GM19324 (cell line): ENCODE data around the gene SGCA.

Experiments
- ATAC-seq: cut with Tn5 transposase; IDR thresholded peaks from one replicate; pipeline ENCODE4 v1.9.1; 2021; ENCODE audit warnings: mild to moderate bottlenecking, moderate library complexity; ENCODE audit not compliant: unreplicated experiment, low FRiP score

SGCA gene

DNA sequence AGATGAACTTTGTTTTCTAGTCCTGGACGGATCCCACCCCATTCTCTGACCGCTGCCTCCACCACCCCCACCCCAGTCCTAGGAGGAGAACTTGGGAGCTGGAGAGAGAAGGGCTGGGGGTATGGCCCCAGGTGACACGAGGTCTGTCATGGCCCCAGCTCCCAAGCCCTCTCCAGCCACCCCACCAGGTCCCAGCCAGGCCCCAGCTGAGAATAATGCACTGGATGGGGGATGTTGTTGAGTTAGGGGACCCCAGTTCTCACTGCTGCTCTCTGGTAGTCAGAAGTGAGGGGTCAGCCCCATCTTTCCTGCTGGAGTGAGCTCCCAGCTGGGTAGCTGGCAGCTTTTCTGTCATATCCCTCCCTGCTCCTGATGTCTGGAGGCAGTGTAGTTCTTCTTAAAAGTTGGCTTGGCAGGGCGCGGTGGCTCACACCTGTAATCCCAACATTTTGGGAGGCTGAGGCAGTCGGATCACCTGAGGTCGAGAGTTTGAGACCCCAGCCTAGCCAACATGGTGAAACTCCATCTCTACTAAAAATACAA is 40.2 kb downstream of the SGCA start:
- no peak for ATAC-seq

DNA sequence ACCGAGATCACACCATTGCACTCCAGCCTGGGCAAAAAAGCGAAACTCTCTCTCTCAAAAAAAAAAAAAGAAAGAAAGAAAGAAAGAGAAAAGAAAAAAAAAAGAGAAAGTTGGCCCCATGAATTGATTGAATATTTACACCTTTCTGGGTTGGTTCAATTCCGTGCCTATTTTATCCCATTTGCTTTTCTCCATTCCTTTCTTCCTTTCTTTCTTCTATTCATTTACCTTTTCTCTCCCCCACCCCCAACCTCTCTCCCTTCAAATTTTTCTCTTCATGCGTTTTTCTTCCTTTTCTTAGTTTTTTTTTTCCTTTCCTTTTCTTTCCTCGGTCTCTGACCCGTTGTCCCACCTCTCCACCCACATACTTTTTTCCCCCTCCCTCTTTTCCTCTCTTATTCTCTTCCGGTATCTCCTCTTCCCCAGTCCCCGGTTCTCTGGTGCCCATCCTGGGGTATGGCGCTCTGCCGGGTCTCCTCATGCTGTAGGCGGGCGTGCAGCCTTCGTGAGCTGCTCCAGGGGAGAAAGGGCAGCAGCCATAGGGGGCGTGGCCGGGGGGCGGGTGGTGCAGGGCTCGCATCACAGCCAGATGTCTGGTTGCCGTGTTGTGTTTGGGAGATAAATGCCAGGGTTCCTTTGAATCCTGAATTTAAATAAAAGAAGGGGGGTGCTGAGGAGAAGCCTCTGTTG is 40.9 kb downstream of the SGCA start:
- no peak for ATAC-seq

DNA sequence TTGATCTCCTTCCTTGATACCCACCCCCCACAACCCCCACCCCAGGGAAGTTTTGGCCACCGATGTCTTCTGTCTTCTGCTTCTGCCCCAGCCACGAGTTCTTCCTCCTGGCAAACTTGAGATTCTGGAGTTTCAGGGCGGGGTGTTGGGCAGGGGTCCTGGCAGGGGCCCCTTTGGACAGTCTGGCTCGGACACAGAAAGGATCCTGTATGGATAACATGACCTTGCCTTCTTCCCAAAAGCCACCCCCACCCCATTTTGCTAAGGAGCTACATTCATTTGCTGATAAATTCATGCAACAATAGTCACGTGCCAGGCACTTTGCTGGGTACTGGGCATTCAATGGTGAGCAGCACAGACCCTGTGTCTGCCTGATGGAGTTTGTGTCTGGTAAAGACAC is 41.5 kb downstream of the SGCA start:
- no peak for ATAC-seq

DNA sequence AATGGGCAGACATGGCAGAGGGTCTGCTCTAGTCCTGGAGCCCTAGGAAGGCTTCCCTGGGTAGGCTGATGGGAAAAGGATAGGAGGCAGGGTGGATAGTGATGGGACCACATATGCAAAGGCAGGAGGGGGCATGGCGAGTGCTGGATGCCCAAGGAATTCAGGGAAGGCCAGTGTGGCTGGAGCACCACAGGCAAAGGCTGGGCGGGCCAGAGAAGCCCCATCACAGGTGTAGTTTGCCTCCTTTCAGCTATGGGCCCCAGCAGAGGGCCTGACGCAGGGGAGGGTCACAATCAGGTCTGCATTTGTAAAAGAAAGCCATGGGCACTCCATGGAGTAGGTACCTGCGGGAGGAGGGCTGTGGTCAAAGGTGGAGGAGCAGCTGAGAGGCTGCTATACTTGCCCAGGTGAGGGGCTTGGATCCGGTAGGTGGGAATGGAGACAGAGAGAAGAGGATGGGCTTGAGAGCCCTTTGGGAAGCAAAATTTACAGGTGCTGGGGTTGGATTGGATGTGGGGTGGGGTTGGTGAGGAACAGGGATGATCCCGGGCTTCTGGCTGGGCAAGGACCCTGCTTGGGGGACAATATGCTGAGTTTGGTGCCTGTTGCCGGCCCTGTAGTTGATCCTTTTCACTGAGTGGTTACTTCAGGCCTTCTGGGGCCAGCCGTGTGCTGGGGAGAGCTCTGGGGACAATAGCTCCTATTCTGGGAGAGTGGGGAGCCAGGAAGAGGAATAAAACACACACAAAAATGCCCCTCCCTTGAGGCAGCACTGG is 42.2 kb downstream of the SGCA start:
- no peak for ATAC-seq

DNA sequence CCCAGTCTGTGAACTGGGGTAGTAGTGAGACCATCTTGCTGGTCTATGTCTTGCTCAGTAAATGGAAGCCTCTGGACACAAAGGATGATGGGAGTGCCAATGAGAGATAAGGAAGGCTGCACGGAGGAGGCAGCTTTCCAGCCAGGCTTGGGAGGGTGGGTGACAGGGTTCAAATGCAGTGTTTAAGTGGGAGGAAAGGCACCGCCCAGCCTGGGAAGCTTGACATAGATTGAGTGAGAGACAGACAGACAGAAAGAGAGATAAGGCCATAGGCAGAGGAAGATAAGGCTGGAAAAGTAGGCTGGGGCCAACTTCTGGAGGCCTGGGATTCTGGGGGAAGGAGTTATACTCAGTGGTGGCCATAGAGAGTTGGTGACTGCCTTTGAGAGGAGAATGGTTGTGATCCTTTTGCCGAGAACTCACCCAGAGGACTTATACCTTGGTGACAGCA is 42.8 kb downstream of the SGCA start:
- no peak for ATAC-seq

DNA sequence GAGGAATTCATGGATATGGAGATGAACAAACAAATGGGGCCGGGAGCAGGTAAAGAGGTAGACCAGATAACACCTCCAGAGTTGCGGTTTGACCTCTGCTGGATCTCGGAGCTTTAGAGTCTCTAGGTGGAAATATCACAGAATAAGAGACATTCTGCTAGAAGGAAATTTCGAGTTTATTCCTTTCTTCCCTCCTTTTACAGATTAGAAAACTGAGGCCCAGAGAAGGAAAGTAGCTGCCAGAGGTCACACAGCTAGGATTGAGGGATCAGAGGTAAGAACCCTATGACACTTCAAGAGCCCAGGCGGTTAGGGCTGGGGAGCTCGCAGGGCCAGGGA is 43.3 kb downstream of the SGCA start:
- no peak for ATAC-seq

DNA sequence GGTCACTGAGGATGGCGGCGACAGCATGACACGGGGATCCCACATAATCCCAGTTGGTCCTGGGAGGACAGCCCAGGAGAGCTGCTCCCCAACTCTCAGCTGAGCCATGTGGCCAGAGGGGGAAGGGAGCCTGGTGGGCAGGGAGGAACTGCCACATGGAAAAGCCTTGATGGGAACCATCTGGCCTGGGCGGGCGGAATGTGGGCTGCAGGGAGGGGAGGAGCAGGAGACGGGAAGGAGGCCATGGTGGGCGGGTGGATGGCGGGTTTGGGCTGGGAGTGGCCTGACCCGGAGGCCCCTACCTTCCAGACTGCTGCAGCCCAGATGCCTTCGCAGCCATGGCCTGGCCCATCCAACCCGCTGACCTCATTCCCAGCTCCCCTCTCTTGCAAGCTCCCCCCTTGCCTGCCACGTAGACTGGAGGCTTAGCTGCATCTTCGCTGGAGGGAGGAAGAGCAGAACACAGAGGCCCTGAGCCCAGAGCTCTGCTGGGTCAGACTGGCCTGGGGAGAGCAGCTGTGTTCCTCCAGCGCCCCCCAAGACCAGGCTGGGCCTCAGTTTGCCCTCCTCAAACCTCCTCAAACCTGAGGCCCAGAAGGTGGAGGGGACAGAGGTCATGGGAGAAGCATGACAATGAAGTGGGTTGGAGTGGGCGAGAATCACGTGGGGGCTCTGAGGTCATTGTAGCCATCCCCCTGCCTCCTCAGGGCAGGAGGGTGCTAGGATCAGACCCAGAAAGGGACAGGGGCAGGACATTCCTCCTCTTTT is 43.9 kb downstream of the SGCA start:
- ATAC-seq, result no peak

DNA sequence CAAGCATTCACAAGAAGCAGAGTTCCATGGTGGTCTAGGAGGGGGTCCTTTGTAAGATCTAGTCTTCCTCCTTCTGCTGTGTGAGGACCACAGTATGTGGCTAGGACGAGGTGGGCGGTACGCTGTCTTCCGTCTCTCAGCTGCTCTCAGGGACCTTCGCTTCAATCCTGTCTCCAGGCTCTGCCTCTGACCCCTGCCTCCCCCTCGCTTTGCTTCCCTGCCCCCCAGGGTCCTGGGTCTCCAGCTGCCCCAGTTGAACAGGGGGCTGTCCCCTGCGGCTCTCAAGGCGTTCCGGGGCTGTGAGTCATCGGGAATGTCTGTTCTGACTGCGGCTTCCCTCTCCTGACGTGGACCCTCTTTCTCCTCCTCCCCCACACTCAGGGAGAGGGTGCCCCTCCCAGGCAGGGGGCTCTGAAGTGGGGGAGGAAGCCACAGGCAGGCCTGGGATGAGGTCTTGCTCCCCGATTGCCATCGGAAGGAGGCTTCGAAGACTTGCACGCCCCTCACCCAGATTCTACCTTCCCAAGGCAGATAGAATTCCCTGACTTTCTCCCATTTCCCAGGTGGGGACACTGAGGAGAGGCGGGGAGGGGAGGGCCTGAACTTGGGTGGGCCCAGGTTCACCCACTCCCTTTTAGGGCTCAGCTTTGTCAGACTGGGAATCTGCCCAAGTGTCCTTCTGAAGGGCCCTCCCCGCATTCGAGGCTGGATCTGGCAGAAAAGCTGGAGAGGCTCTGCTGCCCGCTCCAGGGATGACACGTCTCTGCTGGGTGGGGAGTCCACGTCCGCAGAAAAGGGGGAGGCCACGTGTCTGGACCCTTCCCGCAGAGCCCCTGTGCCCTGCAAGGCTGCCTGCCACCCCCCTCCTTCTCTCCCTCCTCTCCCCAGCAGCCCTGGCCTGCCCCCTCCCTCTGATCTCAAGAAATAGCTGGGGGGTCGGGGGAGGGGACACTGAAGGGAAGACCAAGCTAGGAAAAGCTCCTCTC is 44.7 kb downstream of the SGCA start:
- no peak for ATAC-seq

DNA sequence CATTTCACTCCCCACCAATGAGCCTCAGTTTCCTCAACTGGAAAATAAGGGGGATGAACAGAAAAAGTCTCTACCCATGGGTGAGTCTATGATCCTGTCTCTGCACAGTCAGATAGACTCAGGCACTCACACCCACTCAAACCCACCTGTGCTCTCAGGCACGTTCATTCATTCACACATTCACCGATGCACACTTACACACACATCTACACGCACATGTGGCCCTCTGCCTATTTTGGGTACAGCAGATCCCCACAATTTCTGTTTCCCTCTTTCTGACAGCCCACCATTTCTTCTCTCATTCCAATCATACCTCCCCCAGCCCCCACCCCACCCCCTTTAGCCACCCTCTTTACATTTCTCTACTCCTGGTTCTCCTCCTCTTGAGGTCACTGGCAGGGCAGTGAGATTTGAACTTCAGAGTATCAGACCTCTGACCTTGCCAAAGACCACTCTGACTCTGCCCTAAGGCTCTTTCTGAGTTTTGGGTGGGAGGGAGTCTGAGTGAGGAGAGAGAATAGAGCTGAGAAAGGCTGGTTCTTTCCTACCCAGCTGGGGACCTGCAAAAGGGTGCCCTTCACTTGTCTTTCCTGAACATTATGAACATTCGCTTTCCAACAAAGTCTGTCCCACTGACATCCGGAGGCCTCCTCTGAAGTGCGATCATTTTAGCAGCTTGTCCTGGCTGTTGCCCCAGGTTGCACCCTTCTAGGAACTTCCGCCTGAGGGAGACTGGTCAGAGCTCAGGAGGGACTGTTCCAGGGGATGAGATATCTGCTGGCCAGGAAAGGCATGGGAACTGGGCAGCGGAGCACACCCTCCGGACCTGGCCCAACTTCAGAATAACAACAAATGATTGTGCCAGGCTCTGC is 45.7 kb downstream of the SGCA start:
- ATAC-seq, result no peak

DNA sequence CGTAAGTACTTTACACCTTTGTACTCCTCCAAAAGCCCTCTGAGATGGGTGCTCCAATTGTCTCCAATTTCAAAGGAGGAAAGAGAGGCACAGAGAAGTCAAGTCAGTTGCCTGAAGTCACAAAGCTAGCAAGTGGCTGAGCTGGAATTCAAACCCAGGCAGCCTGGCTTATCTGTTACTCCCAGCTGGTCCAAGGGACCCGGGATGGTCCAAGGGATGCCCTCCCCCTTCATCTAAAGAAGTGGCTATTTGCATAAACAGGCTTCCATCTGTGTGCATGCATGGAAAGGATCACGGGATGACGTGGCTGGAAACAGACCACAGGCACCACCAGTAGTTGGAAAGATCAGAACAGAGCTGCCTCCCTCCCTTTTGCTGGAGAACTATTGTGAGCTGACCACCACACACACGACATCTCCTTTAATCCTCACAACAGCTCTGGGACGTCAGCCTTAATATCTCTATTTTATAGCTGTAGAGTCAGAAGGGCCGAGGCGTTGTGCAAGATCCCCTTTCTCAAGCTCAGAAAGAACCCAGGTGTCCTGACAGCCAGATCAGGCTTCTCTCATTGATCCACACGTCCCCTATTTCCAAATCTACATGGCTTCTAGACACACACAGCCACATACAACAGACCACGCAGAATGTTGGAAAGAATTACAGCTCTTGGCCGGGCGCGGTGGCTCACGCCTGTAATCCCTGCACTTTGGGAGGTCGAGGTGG is 46.5 kb downstream of the SGCA start:
- no peak for ATAC-seq

DNA sequence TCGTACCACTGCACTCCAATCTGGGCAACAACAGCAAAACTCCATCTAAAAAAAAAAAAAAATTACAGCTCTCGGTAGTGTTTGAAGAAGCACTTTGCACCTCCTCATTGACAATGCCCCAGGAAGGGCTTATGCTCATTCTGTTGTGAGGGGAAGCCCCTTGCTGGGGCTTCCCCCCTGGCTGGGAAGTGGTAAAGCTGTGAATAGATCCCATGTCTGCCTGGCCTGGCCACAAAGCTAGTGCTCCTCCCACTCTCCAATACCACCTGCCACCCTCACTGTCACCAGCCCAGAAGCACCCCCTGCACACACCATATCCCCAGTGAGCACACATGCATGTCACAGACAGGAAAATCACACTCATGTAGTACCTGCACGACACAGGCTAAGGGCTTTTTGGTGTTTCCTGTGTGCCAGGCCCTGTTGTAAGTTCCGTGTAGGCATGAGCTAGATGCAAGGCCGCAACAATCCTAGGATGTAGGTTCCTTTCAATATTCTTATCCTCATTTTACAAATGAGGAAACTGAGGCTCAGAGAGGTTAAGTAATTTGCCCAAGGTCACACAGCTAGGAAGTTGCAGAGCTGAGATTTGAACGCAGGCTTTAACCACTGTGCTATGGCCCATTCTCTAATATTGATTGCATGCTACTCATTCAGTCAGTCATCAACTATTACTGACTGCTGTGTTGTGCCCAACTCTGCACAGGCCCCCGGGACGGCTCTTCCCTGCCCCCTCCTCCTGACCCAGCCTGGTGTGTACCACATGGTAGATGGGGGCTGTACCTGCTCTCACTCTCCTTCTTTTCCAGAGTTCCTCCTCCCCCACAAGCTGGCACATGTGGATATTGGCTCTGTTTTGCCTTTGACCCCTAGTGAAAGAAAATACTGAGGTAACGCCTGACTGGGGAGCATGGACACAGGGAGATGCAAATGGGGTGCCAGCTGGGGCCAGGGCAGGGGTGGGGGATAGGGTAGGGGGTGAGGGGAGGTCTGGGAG is 47.5 kb downstream of the SGCA start:
- peak; percentile 66 for ATAC-seq

DNA sequence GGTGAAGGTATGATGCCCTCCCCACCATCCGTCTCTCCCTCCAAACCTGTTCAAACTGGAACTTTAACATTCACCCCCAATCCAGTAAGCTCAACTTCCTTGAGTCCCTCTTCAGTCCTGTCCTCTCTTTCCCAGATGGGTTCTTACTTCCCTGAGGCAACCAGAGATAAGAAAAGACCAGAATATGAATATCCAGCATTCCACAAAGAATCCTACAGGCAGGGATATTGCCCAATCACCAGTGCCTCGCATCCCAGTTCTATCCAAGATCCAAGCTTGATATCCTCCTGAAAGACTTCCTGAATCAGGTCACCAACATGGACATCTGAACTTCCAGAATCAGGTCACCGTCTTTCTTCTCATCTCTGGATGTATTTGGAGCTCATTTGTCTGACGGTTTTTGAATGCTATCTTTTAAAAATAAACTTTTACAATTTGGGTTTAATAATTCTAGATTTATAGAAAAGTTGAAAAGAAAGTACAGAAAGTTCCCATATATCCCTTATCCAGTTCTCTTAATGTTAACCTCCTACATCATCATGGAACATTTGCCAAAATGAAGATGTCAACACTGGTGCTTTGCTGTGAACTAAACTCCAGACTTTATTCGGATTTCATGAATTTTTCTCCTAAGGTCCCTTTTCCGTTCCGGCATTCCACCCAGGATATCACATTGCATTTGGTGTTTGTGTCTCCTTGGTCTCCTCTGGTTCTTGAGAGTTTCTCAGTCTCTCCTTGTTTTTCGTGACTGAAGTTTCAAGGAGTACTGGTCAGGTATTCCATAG is 49.4 kb downstream of the SGCA start:
- no peak for ATAC-seq

DNA sequence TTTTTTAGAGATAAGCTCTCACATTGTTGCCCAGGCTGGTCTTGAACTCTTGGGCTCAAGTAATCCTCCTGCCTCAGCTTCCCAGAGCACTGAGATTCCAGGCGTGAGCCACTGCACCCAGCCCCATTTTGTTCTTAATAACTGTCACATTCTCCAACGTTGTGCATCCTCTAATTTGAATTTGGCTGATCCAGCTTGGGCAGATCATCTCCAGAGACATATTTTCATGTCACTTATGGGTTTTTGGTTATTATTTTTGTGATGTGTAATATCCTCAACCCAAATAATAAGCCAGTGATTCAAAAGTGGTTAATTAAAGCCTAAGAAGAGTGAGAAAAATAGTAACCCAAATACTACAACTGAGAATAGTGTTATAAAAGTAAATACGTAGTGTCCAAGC is 51.8 kb downstream of the SGCA start:
- ATAC-seq, result no peak

DNA sequence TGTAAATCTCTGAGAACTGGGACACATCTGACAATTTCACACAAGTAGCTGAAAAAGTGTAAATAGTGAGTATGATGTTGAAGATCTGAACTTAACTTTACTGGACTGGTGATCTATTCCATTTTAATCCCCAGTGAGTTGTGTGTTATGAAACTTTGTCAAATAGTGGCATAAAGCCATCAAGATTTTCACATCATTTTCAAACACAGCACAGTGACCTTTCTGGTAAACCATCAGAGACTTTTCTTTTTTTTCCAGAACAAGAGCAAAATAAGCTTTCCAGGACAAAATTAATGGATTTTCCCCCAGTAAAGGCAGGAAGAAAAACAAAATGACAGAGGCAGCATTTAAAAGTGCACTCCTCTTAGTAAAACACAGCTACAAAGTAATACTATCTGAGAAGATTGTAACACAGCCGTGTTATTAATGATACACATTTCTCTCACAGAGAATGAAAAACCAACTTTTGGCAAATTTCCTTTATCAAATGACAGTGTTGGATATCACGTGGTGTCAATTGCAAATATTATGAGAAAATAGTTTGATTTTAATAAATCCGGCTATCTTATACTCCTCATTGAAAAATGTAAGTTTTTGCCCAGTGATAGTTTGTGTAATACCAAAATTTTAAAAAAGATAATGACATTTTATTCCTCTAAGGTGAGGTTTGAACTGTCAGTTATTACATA is 52.4 kb downstream of the SGCA start:
- ATAC-seq, result no peak

DNA sequence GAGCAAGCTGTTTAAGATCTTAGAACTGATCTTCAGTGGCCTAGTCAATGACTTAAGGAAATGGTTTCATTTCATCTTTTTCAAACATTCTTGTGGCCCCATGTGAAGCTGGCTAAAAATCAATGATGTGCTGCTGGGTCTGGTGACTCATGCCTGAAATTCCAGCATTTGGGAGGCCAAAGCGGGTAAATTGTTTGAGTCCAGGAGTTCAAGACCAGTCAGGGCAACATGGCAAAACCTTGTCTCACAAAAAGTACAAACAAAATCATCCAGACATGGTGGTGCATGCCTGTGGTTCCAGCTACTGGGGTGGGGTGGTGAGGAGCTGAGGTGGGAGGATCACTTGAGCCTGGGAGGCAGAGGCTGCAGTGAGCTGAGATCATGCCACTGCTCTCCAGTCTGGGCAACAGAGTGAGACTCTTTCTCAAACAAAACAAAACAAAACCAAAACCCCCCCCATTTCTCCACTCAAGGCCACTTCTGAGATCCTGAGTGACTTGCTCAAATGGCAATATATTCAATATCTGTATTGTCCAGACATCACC is 53.0 kb downstream of the SGCA start:
- ATAC-seq, result no peak

DNA sequence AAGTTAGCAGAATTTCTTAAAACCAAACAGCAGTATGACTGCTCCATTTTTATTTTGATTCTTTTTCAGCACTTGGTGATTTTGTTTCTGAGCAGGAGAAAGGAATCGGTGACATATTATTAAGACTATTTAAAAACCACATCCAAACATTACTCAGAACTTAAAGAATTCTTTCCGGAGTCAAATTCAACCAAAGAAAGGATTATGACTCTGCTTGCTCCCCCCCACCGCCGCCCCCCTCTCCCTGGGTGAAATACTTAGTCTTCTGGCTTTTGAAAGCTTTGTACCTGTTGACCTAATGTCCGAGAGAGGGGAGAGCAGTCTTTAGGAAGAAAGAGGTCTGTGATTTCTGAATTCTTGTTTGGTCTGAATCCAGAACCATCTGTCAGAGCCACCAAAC is 53.5 kb downstream of the SGCA start:
- ATAC-seq, result no peak
